WTC11 (cell line): ENCODE results near the gene AGR2. TPM values are rescaled to one million over a fixed set of nuclear protein-coding genes. Genes with fewer than 3 reads are reported as not detected.

ENCODE experiments used
- ATAC-seq: fragments of 200-7000 bp; cut with Tn5 transposase; 2 replicates; pipeline ENCODE4 v1.10.0; 2021; ENCODE audit warnings: mild to moderate bottlenecking, moderate library complexity
- CTCF ChIA-PET: fragments of 300-600 bp; sonication (Branson Sonifier 250); formaldehyde crosslinking; loops from one replicate; lab custom pipeline; 2021; ENCODE audit warnings: antibody characterized with exemption; lab: Charles Lee
- POLR2A ChIA-PET: fragments of 350-600 bp; sonication (Branson Sonifier 250); formaldehyde crosslinking; loops from one replicate; lab custom pipeline; 2021; ENCODE audit warnings: antibody characterized with exemption; lab: Charles Lee
- DNase-seq: peaks from one replicate; pipeline ENCODE4 v3.0.0; 2021; ENCODE audit warnings: low spot score
- H3K27ac Mint-ChIP-seq: 2 replicates; pipeline ENCODE4 v1.8.0; 2021; ENCODE audit warnings: mixed read lengths
- H3K27me3 Mint-ChIP-seq: 2 replicates; pipeline ENCODE4 v1.8.0; 2021; ENCODE audit warnings: low read depth, mild to moderate bottlenecking, moderate library complexity, mixed read lengths
- H3K36me3 Mint-ChIP-seq: 2 replicates; pipeline ENCODE4 v1.8.0; 2021; ENCODE audit warnings: mixed read lengths
- H3K4me1 Mint-ChIP-seq: 2 replicates; pipeline ENCODE4 v1.8.0; 2022; ENCODE audit warnings: mixed read lengths
- H3K4me3 Mint-ChIP-seq: 2 replicates; pipeline ENCODE4 v1.8.0; 2021; ENCODE audit warnings: mild to moderate bottlenecking, moderate library complexity, mixed read lengths
- H3K9me3 Mint-ChIP-seq: 2 replicates; pipeline ENCODE4 v1.8.0; 2021; ENCODE audit warnings: mixed read lengths
- AFF4 ChIP-seq: sonication (generic); formaldehyde crosslinking; IDR thresholded peaks from 2 replicates; pipeline ENCODE4 v1.8.1; 2023; ENCODE audit warnings: mild to moderate bottlenecking, missing genetic modification reagents, borderline replicate concordance
- CDX4 ChIP-seq: fragments of 250-450 bp; sonication (Bioruptor Pico); IDR thresholded peaks from 2 replicates; pipeline ENCODE4 v1.9.0; 2021; ENCODE audit warnings: moderate library complexity, mild to moderate bottlenecking, inconsistent platforms, borderline replicate concordance
- CREM ChIP-seq: sonication (generic); formaldehyde crosslinking; IDR thresholded peaks from 2 replicates; pipeline ENCODE4 v1.8.1; 2022; ENCODE audit warnings: mild to moderate bottlenecking, missing genetic modification reagents, moderate library complexity
- FOXJ3 ChIP-seq: sonication (generic); formaldehyde crosslinking; IDR thresholded peaks from 2 replicates; pipeline ENCODE4 v1.9.0; 2021; ENCODE audit warnings: missing genetic modification reagents, mild to moderate bottlenecking, borderline replicate concordance
- HMGA2 ChIP-seq: fragments of 250-450 bp; sonication (Bioruptor Pico); IDR thresholded peaks from 2 replicates; pipeline ENCODE4 v1.4.0; 2021; ENCODE audit warnings: mild to moderate bottlenecking, moderate library complexity
- JUN ChIP-seq: sonication (generic); formaldehyde crosslinking; IDR thresholded peaks from 2 replicates; pipeline ENCODE4 v1.8.0; 2023; ENCODE audit warnings: mild to moderate bottlenecking, missing genetic modification reagents
- KAT7 ChIP-seq: sonication (generic); formaldehyde crosslinking; IDR thresholded peaks from 2 replicates; pipeline ENCODE4 v1.8.1; 2023; ENCODE audit warnings: missing genetic modification reagents, mild to moderate bottlenecking, borderline replicate concordance
- MLX ChIP-seq: sonication (generic); formaldehyde crosslinking; IDR thresholded peaks from 2 replicates; pipeline ENCODE4 v1.8.1; 2023; ENCODE audit warnings: mild to moderate bottlenecking, missing genetic modification reagents, moderate library complexity
- MXD4 ChIP-seq: fragments of 250-450 bp; sonication (Bioruptor Pico); IDR thresholded peaks from 2 replicates; pipeline ENCODE4 v1.8.0; 2021; ENCODE audit warnings: mild to moderate bottlenecking, moderate library complexity, borderline replicate concordance
- MYBL2 ChIP-seq: sonication (generic); formaldehyde crosslinking; IDR thresholded peaks from 2 replicates; pipeline ENCODE4 v1.8.1; 2023; ENCODE audit warnings: mild to moderate bottlenecking, moderate library complexity, missing genetic modification reagents
- NFATC4 ChIP-seq: fragments of 250-450 bp; sonication (Bioruptor Pico); IDR thresholded peaks from 2 replicates; pipeline ENCODE4 v1.9.0; 2021; ENCODE audit warnings: mild to moderate bottlenecking
- NR3C1 ChIP-seq: sonication (generic); formaldehyde crosslinking; conservative IDR thresholded peaks from 2 replicates; pipeline ENCODE4 v1.8.1; 2023; ENCODE audit warnings: low read depth, mild to moderate bottlenecking, missing genetic modification reagents
- RELA ChIP-seq: sonication (generic); formaldehyde crosslinking; IDR thresholded peaks from 2 replicates; pipeline ENCODE4 v1.8.1; 2022; ENCODE audit warnings: missing genetic modification reagents, mild to moderate bottlenecking, borderline replicate concordance
- STAT6 ChIP-seq: sonication (generic); formaldehyde crosslinking; conservative IDR thresholded peaks from 2 replicates; pipeline ENCODE4 v1.8.1; 2023; ENCODE audit warnings: mild to moderate bottlenecking, low read depth, missing genetic modification reagents, moderate library complexity
- USF1 ChIP-seq: sonication (generic); formaldehyde crosslinking; IDR thresholded peaks from 2 replicates; pipeline ENCODE4 v1.8.0; 2022; ENCODE audit warnings: mild to moderate bottlenecking, missing genetic modification reagents
- ZNF532 ChIP-seq: fragments of 250-450 bp; sonication (Bioruptor Pico); IDR thresholded peaks from 2 replicates; pipeline ENCODE4 v1.9.0; 2021; ENCODE audit warnings: mild to moderate bottlenecking, borderline replicate concordance
- total RNA-seq: library from RNA; stranded (reverse); gene quantifications from 3 replicates; pipeline ENCODE4 v1.2.3, GENCODE V29; 2021

Gene AGR2
- total RNA-seq, 1 experiment from 2014 or later, result 1.6 TPM

- Mint-ChIP-seq H3K4me3 (no peak overlapping the region), H3K36me3 (no peaks in the 10 kb centered on the region)
- ChIA-PET POLR2A (no interaction called here), CTCF (no interaction called here)
- no peak for ATAC-seq
- TF ChIP-seq NR3C1 (CRISPR knock-in tag), result no peak
- TF ChIP-seq USF1 (CRISPR knock-in tag), result no peak
- TF ChIP-seq FOXJ3 (CRISPR knock-in tag), result no peak
- no peak for TF ChIP-seq CDX4 (CRISPR knock-in tag)
- no peak for TF ChIP-seq RELA (CRISPR knock-in tag)
- TF ChIP-seq STAT6 (CRISPR knock-in tag), result no peak
- no peak for TF ChIP-seq ZNF532 (CRISPR knock-in tag)
- no peak for TF ChIP-seq HMGA2
- no peak for TF ChIP-seq CREM (CRISPR knock-in tag)
- TF ChIP-seq, all 79 proteins: peak for 0
- DNase-seq, result no peak
- peaks cover 18% of the 10 kb centered on the region for H3K4me1 Mint-ChIP-seq
- no peaks in the 10 kb centered on the region for H3K9me3 Mint-ChIP-seq
- H3K27me3 Mint-ChIP-seq, result no peaks in the 10 kb centered on the region
- no peak overlapping the region for H3K27ac Mint-ChIP-seq
Measured at GRCh38 chr7:16803881-16804673, 722 bp downstream of the AGR2 start.

GRCh38 chr7:16803125-16803524, 1.7 kb downstream of the AGR2 start:
- Mint-ChIP-seq H3K27me3 (no peaks in the 10 kb centered on the region), H3K36me3 (no peaks in the 10 kb centered on the region), H3K9me3 (no peaks in the 10 kb centered on the region), H3K27ac (no peak overlapping the region), H3K4me1 (peaks cover 18% of the 10 kb centered on the region), H3K4me3 (no peak overlapping the region)
- ChIA-PET CTCF (no interaction called here), POLR2A (no interaction called here)
- DNase-seq, result no peak
- TF ChIP-seq NFATC4 (CRISPR knock-in tag), result no peak
- ATAC-seq, result no peak

GRCh38 chr7:16801579-16801978, 3.2 kb downstream of the AGR2 start:
- DNase-seq, result no peak
- ATAC-seq, result no peak
- POLR2A ChIA-PET, result no interaction called here
- no peaks in the 10 kb centered on the region for H3K36me3 Mint-ChIP-seq
- H3K9me3 Mint-ChIP-seq, result no peaks in the 10 kb centered on the region
- no peak overlapping the region for H3K27ac Mint-ChIP-seq
- no peak overlapping the region for H3K4me3 Mint-ChIP-seq
- CTCF ChIA-PET, result interaction anchor here (0.6 to 2.3 kb wide), 15 partner anchors 20 to 849 kb away, joined by 3 to 20 read pairs (median 4); no protein-coding TSS in a partner anchor
- H3K27me3 Mint-ChIP-seq, result no peaks in the 10 kb centered on the region
- H3K4me1 Mint-ChIP-seq, result peaks cover 18% of the 10 kb centered on the region
- TF ChIP-seq MYBL2 (no peak), MXD4 (no peak), KAT7 (CRISPR knock-in tag) (no peak), MLX (CRISPR knock-in tag) (no peak), AFF4 (CRISPR knock-in tag) (no peak), RELA (CRISPR knock-in tag) (no peak), JUN (no peak), CDX4 (CRISPR knock-in tag) (no peak)
